ENCODE data around the gene EML5.

DNA sequence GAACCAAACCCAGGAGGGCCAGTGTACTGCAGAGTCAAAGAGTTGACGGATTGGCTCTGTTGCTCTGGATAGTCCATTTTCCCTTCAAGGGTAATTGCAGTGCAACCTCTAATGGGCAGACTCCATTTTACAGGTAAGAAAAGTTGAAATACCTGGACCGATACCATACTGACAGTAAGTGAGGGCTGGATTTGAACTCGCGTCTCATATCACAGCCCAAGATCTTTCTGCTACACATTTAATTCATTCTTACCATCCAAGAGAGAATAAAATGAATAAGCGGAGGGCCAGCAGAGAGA, 230.3 kb downstream of the EML5 start:
- TF ChIP-seq, protein P1, sequence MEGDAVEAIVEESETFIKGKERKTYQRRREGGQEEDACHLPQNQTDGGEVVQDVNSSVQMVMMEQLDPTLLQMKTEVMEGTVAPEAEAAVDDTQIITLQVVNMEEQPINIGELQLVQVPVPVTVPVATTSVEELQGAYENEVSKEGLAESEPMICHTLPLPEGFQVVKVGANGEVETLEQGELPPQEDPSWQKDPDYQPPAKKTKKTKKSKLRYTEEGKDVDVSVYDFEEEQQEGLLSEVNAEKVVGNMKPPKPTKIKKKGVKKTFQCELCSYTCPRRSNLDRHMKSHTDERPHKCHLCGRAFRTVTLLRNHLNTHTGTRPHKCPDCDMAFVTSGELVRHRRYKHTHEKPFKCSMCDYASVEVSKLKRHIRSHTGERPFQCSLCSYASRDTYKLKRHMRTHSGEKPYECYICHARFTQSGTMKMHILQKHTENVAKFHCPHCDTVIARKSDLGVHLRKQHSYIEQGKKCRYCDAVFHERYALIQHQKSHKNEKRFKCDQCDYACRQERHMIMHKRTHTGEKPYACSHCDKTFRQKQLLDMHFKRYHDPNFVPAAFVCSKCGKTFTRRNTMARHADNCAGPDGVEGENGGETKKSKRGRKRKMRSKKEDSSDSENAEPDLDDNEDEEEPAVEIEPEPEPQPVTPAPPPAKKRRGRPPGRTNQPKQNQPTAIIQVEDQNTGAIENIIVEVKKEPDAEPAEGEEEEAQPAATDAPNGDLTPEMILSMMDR (IDR thresholded peaks at IDR 0.05) = no peak
- no peak for TF ChIP-seq POLR2A (IDR thresholded peaks at IDR 0.05; ENCODE audit: low read depth)
